ENCODE results near the gene FOXK2.
"Not testable (repeated sequence)": the region's sequence is repeated elsewhere in the genome, so short reads cannot be mapped to it uniquely, and the experiment has no call there.

Gene FOXK2

GRCh38 chr17:82570277-82570676 lies 50.7 kb downstream of the FOXK2 start:
- no peaks in the 10 kb centered on the region for H3K9me3 ChIP-seq (ENCODE audit: control insufficient read depth in 2 of 2, low read length in 2 of 2)
- H3K36me3 ChIP-seq (ENCODE audit: control insufficient read depth in 2 of 2, insufficient read depth in 2 of 2, low read length in 2 of 2), result peaks cover 23 to 44% of the 10 kb centered on the region in 2 donors
- no peak overlapping the region for H3K4me3 ChIP-seq (ENCODE audit: low read length in 2 of 2)
- H3K27ac ChIP-seq (ENCODE audit: low read depth in 2 of 2, low read length in 2 of 2), result no peak overlapping the region
- no peaks in the 10 kb centered on the region for H3K27me3 ChIP-seq (ENCODE audit: control insufficient read depth in 2 of 2, insufficient read depth in 2 of 2, low read length in 2 of 2)
- H3K4me1 ChIP-seq (ENCODE audit: control insufficient read depth in 2 of 2, insufficient read depth in 2 of 2, low read length in 2 of 2), result peaks cover 26 to 33% of the 10 kb centered on the region in 2 donors
- H3K9ac ChIP-seq (ENCODE audit: low read depth in 1 of 2, low read length in 2 of 2), result no peak overlapping the region

- peaks cover 17 to 20% of the 10 kb centered on the region in 2 donors for H3K4me1 ChIP-seq (ENCODE audit: control insufficient read depth in 2 of 2, insufficient read depth in 2 of 2, low read length in 2 of 2)
- no peak overlapping the region for H3K9ac ChIP-seq (ENCODE audit: low read depth in 1 of 2, low read length in 2 of 2)
- peaks cover 25 to 47% of the 10 kb centered on the region in 2 donors for H3K36me3 ChIP-seq (ENCODE audit: control insufficient read depth in 2 of 2, insufficient read depth in 2 of 2, low read length in 2 of 2)
- no peaks in the 10 kb centered on the region for H3K9me3 ChIP-seq (ENCODE audit: control insufficient read depth in 2 of 2, low read length in 2 of 2)
- no peak overlapping the region for H3K4me3 ChIP-seq (ENCODE audit: low read length in 2 of 2)
- no peak overlapping the region for H3K27ac ChIP-seq (ENCODE audit: low read depth in 2 of 2, low read length in 2 of 2)
- no peaks in the 10 kb centered on the region for H3K27me3 ChIP-seq (ENCODE audit: control insufficient read depth in 2 of 2, insufficient read depth in 2 of 2, low read length in 2 of 2)
Observed at GRCh38 chr17:82571855-82572254, 52.3 kb downstream of the FOXK2 start.

- peaks cover 6 to 12% of the 10 kb centered on the region in 2 donors for H3K4me1 ChIP-seq (ENCODE audit: control insufficient read depth in 2 of 2, insufficient read depth in 2 of 2, low read length in 2 of 2)
- H3K27me3 ChIP-seq (ENCODE audit: control insufficient read depth in 2 of 2, insufficient read depth in 2 of 2, low read length in 2 of 2), result no peaks in the 10 kb centered on the region
- H3K36me3 ChIP-seq (ENCODE audit: control insufficient read depth in 2 of 2, insufficient read depth in 2 of 2, low read length in 2 of 2), result peaks cover 22 to 46% of the 10 kb centered on the region in 2 donors
- H3K4me3 ChIP-seq (ENCODE audit: low read length in 2 of 2), result no peak overlapping the region
- H3K27ac ChIP-seq (ENCODE audit: low read depth in 2 of 2, low read length in 2 of 2), result no peak overlapping the region
- H3K9ac ChIP-seq (ENCODE audit: low read depth in 1 of 2, low read length in 2 of 2), result no peak overlapping the region
- no peaks in the 10 kb centered on the region for H3K9me3 ChIP-seq (ENCODE audit: control insufficient read depth in 2 of 2, low read length in 2 of 2)
Observed at GRCh38 chr17:82574041-82574440, 54.5 kb downstream of the FOXK2 start.

- H3K9ac ChIP-seq (ENCODE audit: low read depth in 1 of 2, low read length in 2 of 2); H3K27me3 ChIP-seq (ENCODE audit: control insufficient read depth in 2 of 2, insufficient read depth in 2 of 2, low read length in 2 of 2); H3K27ac ChIP-seq (ENCODE audit: low read depth in 2 of 2, low read length in 2 of 2); H3K4me3 ChIP-seq (ENCODE audit: low read length in 2 of 2); H3K4me1 ChIP-seq (ENCODE audit: control insufficient read depth in 2 of 2, insufficient read depth in 2 of 2, low read length in 2 of 2); H3K9me3 ChIP-seq (ENCODE audit: control insufficient read depth in 2 of 2, low read length in 2 of 2): not testable (repeated sequence)
- peaks cover 20 to 41% of the 10 kb centered on the region in 2 donors for H3K36me3 ChIP-seq (ENCODE audit: control insufficient read depth in 2 of 2, insufficient read depth in 2 of 2, low read length in 2 of 2)
Observed at GRCh38 chr17:82575581-82576221, 56.2 kb downstream of the FOXK2 start.

GRCh38 chr17:82577300-82577699 lies 57.8 kb downstream of the FOXK2 start:
- no peak overlapping the region for H3K27ac ChIP-seq (ENCODE audit: low read depth in 2 of 2, low read length in 2 of 2)
- H3K9me3 ChIP-seq (ENCODE audit: control insufficient read depth in 2 of 2, low read length in 2 of 2), result no peaks in the 10 kb centered on the region
- no peaks in the 10 kb centered on the region for H3K27me3 ChIP-seq (ENCODE audit: control insufficient read depth in 2 of 2, insufficient read depth in 2 of 2, low read length in 2 of 2)
- H3K9ac ChIP-seq (ENCODE audit: low read depth in 1 of 2, low read length in 2 of 2), result no peak overlapping the region
- H3K4me1 ChIP-seq (ENCODE audit: control insufficient read depth in 2 of 2, insufficient read depth in 2 of 2, low read length in 2 of 2), result peaks cover 0 to 9% of the 10 kb centered on the region in 2 donors
- no peak overlapping the region for H3K4me3 ChIP-seq (ENCODE audit: low read length in 2 of 2)
- H3K36me3 ChIP-seq (ENCODE audit: control insufficient read depth in 2 of 2, insufficient read depth in 2 of 2, low read length in 2 of 2), result peaks cover 12 to 33% of the 10 kb centered on the region in 2 donors

- not testable (repeated sequence) for H3K9ac ChIP-seq (ENCODE audit: low read depth in 1 of 2, low read length in 2 of 2); H3K27me3 ChIP-seq (ENCODE audit: control insufficient read depth in 2 of 2, insufficient read depth in 2 of 2, low read length in 2 of 2); H3K9me3 ChIP-seq (ENCODE audit: control insufficient read depth in 2 of 2, low read length in 2 of 2); H3K27ac ChIP-seq (ENCODE audit: low read depth in 2 of 2, low read length in 2 of 2); H3K4me3 ChIP-seq (ENCODE audit: low read length in 2 of 2); H3K4me1 ChIP-seq (ENCODE audit: control insufficient read depth in 2 of 2, insufficient read depth in 2 of 2, low read length in 2 of 2)
- H3K36me3 ChIP-seq (ENCODE audit: control insufficient read depth in 2 of 2, insufficient read depth in 2 of 2, low read length in 2 of 2), result peaks cover 7 to 25% of the 10 kb centered on the region in 2 donors
Observed at GRCh38 chr17:82579969-82580368, 60.4 kb downstream of the FOXK2 start.

- H3K4me1 ChIP-seq (ENCODE audit: control insufficient read depth in 2 of 2, insufficient read depth in 2 of 2, low read length in 2 of 2), result peaks cover 0 to 7% of the 10 kb centered on the region in 2 donors
- no peaks in the 10 kb centered on the region for H3K27me3 ChIP-seq (ENCODE audit: control insufficient read depth in 2 of 2, insufficient read depth in 2 of 2, low read length in 2 of 2)
- H3K4me3 ChIP-seq (ENCODE audit: low read length in 2 of 2), result no peak overlapping the region
- H3K9ac ChIP-seq (ENCODE audit: low read depth in 1 of 2, low read length in 2 of 2), result no peak overlapping the region
- H3K9me3 ChIP-seq (ENCODE audit: control insufficient read depth in 2 of 2, low read length in 2 of 2), result no peaks in the 10 kb centered on the region
- peaks cover 8 to 27% of the 10 kb centered on the region in 2 donors for H3K36me3 ChIP-seq (ENCODE audit: control insufficient read depth in 2 of 2, insufficient read depth in 2 of 2, low read length in 2 of 2)
- H3K27ac ChIP-seq (ENCODE audit: low read depth in 2 of 2, low read length in 2 of 2), result no peak overlapping the region
Observed at GRCh38 chr17:82582213-82582612, 62.7 kb downstream of the FOXK2 start.

- Histone ChIP-seq H3K36me3 (ENCODE audit: control insufficient read depth in 2 of 2, insufficient read depth in 2 of 2, low read length in 2 of 2) (peaks cover 12 to 29% of the 10 kb centered on the region in 2 donors), H3K9ac (ENCODE audit: low read depth in 1 of 2, low read length in 2 of 2) (no peak overlapping the region), H3K4me1 (ENCODE audit: control insufficient read depth in 2 of 2, insufficient read depth in 2 of 2, low read length in 2 of 2) (peaks cover 0 to 3% of the 10 kb centered on the region in 2 donors), H3K27ac (ENCODE audit: low read depth in 2 of 2, low read length in 2 of 2) (no peak overlapping the region), H3K27me3 (ENCODE audit: control insufficient read depth in 2 of 2, insufficient read depth in 2 of 2, low read length in 2 of 2) (no peaks in the 10 kb centered on the region), H3K4me3 (ENCODE audit: low read length in 2 of 2) (no peak overlapping the region), H3K9me3 (ENCODE audit: control insufficient read depth in 2 of 2, low read length in 2 of 2) (no peaks in the 10 kb centered on the region)
Observed at GRCh38 chr17:82582709-82583108, 63.2 kb downstream of the FOXK2 start.

GRCh38 chr17:82583720-82584234 lies 64.2 kb downstream of the FOXK2 start:
- H3K27ac ChIP-seq (ENCODE audit: low read depth in 2 of 2, low read length in 2 of 2), result no peak overlapping the region
- peaks cover 14 to 26% of the 10 kb centered on the region in 2 donors for H3K36me3 ChIP-seq (ENCODE audit: control insufficient read depth in 2 of 2, insufficient read depth in 2 of 2, low read length in 2 of 2)

GRCh38 chr17:82585935-82586575 lies 66.5 kb downstream of the FOXK2 start:
- H3K27me3 ChIP-seq (ENCODE audit: control insufficient read depth in 2 of 2, insufficient read depth in 2 of 2, low read length in 2 of 2); H3K9me3 ChIP-seq (ENCODE audit: control insufficient read depth in 2 of 2, low read length in 2 of 2); H3K4me1 ChIP-seq (ENCODE audit: control insufficient read depth in 2 of 2, insufficient read depth in 2 of 2, low read length in 2 of 2); H3K27ac ChIP-seq (ENCODE audit: low read depth in 2 of 2, low read length in 2 of 2); H3K9ac ChIP-seq (ENCODE audit: low read depth in 1 of 2, low read length in 2 of 2); H3K4me3 ChIP-seq (ENCODE audit: low read length in 2 of 2): not testable (repeated sequence)
- H3K36me3 ChIP-seq (ENCODE audit: control insufficient read depth in 2 of 2, insufficient read depth in 2 of 2, low read length in 2 of 2), result peaks cover 14 to 26% of the 10 kb centered on the region in 2 donors

More at GRCh38 chr17:82583720-82584234, 64.2 kb downstream of the FOXK2 start:
- Histone ChIP-seq H3K4me1 (ENCODE audit: control insufficient read depth in 2 of 2, insufficient read depth in 2 of 2, low read length in 2 of 2) (no peaks in the 10 kb centered on the region), H3K9me3 (ENCODE audit: control insufficient read depth in 2 of 2, low read length in 2 of 2) (no peaks in the 10 kb centered on the region), H3K4me3 (ENCODE audit: low read length in 2 of 2) (no peak overlapping the region), H3K9ac (ENCODE audit: low read depth in 1 of 2, low read length in 2 of 2) (no peak overlapping the region), H3K27me3 (ENCODE audit: control insufficient read depth in 2 of 2, insufficient read depth in 2 of 2, low read length in 2 of 2) (no peaks in the 10 kb centered on the region)

All from mucosa of rectum (tissue), 2 donors.